Measurements from ENCODE around the gene IKZF1.

GRCh38 chr7:50369143-50370026 lies 64.9 kb downstream of the IKZF1 start:
- TF ChIP-seq CTCF (IDR thresholded peaks at IDR 0.05) (peak; percentile 33 to 39 (median 36)), POLR2A (IDR thresholded peaks at IDR 0.05) (no peak)

All from right lobe of liver (tissue), 4 donors.